Activated naive CD4-positive, alpha-beta T cell treated with Interleukin-2 at 50 U/mL for 16 hours (primary cell): ENCODE data around the gene OGDH.

Experiments used
- DNase-seq: peaks from one replicate; pipeline ENCODE4 v3.0.0-alpha.2; 2020

Gene OGDH

GRCh38 chr7:44638611-44639557 lies 32.5 kb downstream of the OGDH start:
- peak; percentile 85 for DNase-seq

GRCh38 chr7:44639671-44640321 lies 33.4 kb downstream of the OGDH start:
- DNase-seq = no peak

GRCh38 chr7:44643206-44643605 lies 36.8 kb downstream of the OGDH start:
- no peak for DNase-seq

GRCh38 chr7:44645254-44645653 lies 38.8 kb downstream of the OGDH start:
- DNase-seq = no peak

GRCh38 chr7:44645696-44646095 lies 39.3 kb downstream of the OGDH start:
- DNase-seq = no peak

- no peak for DNase-seq
Measured at GRCh38 chr7:44646176-44646920, 39.9 kb downstream of the OGDH start.

GRCh38 chr7:44646921-44647636 lies 40.7 kb downstream of the OGDH start:
- no peak for DNase-seq

GRCh38 chr7:44647981-44648714 lies 41.7 kb downstream of the OGDH start:
- DNase-seq = no peak

GRCh38 chr7:44650242-44650641 lies 43.8 kb downstream of the OGDH start:
- DNase-seq = no peak

- no peak for DNase-seq
Measured at GRCh38 chr7:44650772-44651171, 44.3 kb downstream of the OGDH start.

GRCh38 chr7:44652535-44652934 lies 46.1 kb downstream of the OGDH start:
- DNase-seq = no peak

GRCh38 chr7:44654255-44654796 lies 47.9 kb downstream of the OGDH start:
- no peak for DNase-seq

GRCh38 chr7:44655341-44655740 lies 48.9 kb downstream of the OGDH start:
- DNase-seq = no peak

GRCh38 chr7:44658979-44659378 lies 52.6 kb downstream of the OGDH start:
- DNase-seq = no peak

GRCh38 chr7:44661233-44661632 lies 54.8 kb downstream of the OGDH start:
- DNase-seq = no peak

GRCh38 chr7:44664780-44665461 lies 58.5 kb downstream of the OGDH start:
- no peak for DNase-seq

- DNase-seq = no peak
Measured at GRCh38 chr7:44665531-44666213, 59.2 kb downstream of the OGDH start.

GRCh38 chr7:44666566-44666965 lies 60.1 kb downstream of the OGDH start:
- no peak for DNase-seq

GRCh38 chr7:44667190-44667589 lies 60.8 kb downstream of the OGDH start:
- DNase-seq = no peak

GRCh38 chr7:44671069-44671468 lies 64.6 kb downstream of the OGDH start:
- DNase-seq = no peak

GRCh38 chr7:44673324-44673723 lies 66.9 kb downstream of the OGDH start:
- no peak for DNase-seq
